Measurements from ENCODE around the gene LRRC14B. TPM values are rescaled to one million over a fixed set of nuclear protein-coding genes. Genes with fewer than 3 reads are reported as not detected.

The LRRC14B gene
- total and polyA plus RNA-seq, 8 donors = 0.05 to 0.37 TPM; not detected in 6

- no peaks in the 10 kb centered on the region for H3K4me1 ChIP-seq
- no peak for TF ChIP-seq POLR2AphosphoS5 (IDR thresholded peaks at IDR 0.05)
- no peak for DNase-seq
- peaks cover 0 to 5% (median 0%) of the 10 kb centered on the region in 4 donors for H3K36me3 ChIP-seq
- H3K27ac ChIP-seq = no peak overlapping the region
- peaks cover 0 to 16% (median 0%) of the 10 kb centered on the region in 3 donors for H3K27me3 ChIP-seq
- H3K9me3 ChIP-seq = no peaks in the 10 kb centered on the region
- 87 to 95% (median 93%) methylated on average over 18 of the region's 18 CpGs for WGBS, 5 donors
- no peak overlapping the region for H3K4me3 ChIP-seq
- intact Hi-C loops (cut with DNase I; ENCODE audit: low total_unique reads) = no loop called here
These were observed 36.5 kb upstream of the LRRC14B start for GRCh38 chr5:154826-155225.

DNA sequence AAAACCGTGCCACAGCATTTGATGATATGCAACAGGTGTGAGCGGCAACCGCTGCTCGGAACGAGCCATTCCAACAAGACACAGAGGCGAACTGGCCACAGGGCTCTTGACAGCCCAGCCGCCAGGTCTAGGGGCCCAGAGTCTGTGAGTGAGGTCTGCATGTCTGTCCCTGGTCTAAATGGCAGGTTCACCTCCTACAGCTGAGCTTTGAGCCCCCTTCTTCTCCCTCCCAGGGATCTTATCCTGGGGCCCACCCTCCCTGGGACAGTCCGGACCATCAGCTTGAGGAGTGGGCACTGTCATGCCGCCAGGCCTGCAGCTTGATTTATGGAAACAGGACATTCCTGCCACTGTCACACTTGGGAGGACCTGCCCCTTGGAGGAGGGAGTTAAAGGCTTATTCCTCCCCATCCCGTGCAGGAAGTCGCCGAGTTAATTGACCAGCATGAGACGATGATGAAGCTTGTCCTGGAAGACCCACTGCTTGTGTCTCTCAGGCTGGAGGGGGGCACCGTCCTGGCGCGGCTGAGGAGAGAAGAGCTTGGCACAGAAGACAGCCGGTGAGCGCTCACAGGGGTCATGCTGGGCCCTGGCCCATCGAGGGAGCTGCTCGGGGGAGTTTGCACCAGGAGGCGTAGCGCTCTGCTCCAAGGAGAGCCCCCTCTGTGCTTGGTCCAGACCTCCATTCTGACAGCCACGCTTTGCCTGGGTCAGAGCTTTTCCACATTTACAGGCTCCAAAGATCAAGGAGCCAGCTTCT lies 35.5 kb upstream of the LRRC14B start:
- TF ChIP-seq POLR2A (IDR thresholded peaks at IDR 0.05) (no peak), EP300 (IDR thresholded peaks at IDR 0.05) (no peak), POLR2AphosphoS5 (IDR thresholded peaks at IDR 0.05) (no peak)
- TF ChIP-seq, protein P1, sequence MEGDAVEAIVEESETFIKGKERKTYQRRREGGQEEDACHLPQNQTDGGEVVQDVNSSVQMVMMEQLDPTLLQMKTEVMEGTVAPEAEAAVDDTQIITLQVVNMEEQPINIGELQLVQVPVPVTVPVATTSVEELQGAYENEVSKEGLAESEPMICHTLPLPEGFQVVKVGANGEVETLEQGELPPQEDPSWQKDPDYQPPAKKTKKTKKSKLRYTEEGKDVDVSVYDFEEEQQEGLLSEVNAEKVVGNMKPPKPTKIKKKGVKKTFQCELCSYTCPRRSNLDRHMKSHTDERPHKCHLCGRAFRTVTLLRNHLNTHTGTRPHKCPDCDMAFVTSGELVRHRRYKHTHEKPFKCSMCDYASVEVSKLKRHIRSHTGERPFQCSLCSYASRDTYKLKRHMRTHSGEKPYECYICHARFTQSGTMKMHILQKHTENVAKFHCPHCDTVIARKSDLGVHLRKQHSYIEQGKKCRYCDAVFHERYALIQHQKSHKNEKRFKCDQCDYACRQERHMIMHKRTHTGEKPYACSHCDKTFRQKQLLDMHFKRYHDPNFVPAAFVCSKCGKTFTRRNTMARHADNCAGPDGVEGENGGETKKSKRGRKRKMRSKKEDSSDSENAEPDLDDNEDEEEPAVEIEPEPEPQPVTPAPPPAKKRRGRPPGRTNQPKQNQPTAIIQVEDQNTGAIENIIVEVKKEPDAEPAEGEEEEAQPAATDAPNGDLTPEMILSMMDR (IDR thresholded peaks at IDR 0.05) = no peak
- Histone ChIP-seq H3K4me3 (no peak overlapping the region), H3K4me1 (no peaks in the 10 kb centered on the region), H3K36me3 (peaks cover 0 to 5% (median 0%) of the 10 kb centered on the region in 4 donors), H3K27ac (no peak overlapping the region), H3K27me3 (peaks cover 0 to 20% (median 0%) of the 10 kb centered on the region in 3 donors), H3K9me3 (no peaks in the 10 kb centered on the region)
- intact Hi-C loops (cut with DNase I; ENCODE audit: low total_unique reads) = no loop called here
- no peak for DNase-seq
- 85 to 94% (median 91%) methylated on average over 18 to 23 of the region's 23 CpGs for WGBS, 5 donors

DNA sequence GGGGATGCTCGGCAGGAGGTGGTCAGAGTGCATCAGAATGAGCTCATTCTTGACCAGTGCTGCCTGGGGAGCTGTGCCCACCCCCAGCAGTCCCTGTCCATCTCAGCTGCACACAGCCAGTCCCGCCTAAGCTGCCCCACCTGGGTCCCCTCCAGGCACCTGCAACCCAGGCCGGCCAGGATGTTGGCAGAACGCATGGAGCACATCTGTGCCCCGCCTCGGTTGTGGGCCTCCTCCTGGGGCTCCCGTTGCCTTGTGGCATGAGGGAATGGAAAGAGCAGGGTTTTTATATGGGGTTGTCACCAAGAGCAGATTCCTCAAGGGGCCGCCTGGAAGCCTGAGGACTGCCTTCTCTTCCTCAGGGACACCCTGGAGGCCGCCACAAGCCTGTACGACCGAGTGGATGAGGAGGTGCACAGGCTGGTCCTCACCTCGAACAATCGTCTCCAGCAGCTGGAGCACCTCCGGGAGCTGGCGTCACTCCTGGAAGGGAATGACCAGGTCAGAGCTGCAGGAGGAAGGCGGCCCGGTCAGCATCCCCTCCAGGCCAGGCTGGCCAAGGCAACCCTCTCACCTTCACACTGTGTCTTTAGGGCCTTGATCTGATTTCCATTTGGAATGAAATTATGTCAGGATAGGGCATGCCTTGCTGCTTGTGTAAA lies 34.8 kb upstream of the LRRC14B start:
- Histone ChIP-seq H3K9me3 (no peaks in the 10 kb centered on the region), H3K4me1 (no peaks in the 10 kb centered on the region), H3K27ac (no peak overlapping the region), H3K36me3 (peaks cover 0 to 5% (median 0%) of the 10 kb centered on the region in 4 donors), H3K27me3 (peaks cover 0 to 20% (median 0%) of the 10 kb centered on the region in 3 donors), H3K4me3 (no peak overlapping the region)
- TF ChIP-seq POLR2A (IDR thresholded peaks at IDR 0.05) = no peak
- TF ChIP-seq EP300 (IDR thresholded peaks at IDR 0.05) = no peak
- TF ChIP-seq POLR2AphosphoS5 (IDR thresholded peaks at IDR 0.05) = no peak
- TF ChIP-seq, protein P1 (IDR thresholded peaks at IDR 0.05) = no peak
- intact Hi-C loops (cut with DNase I; ENCODE audit: low total_unique reads) = no loop called here
- DNase-seq = no peak
- 85 to 91% (median 88%) methylated on average over 7 to 17 of the region's 17 CpGs for WGBS, 5 donors

GRCh38 chr5:157126-157715 lies 34.1 kb upstream of the LRRC14B start:
- Histone ChIP-seq H3K27ac (no peak overlapping the region), H3K36me3 (peaks cover 0 to 5% (median 0%) of the 10 kb centered on the region in 4 donors), H3K4me1 (no peaks in the 10 kb centered on the region), H3K4me3 (no peak overlapping the region), H3K9me3 (no peaks in the 10 kb centered on the region), H3K27me3 (peaks cover 0 to 20% (median 0%) of the 10 kb centered on the region in 3 donors)
- 87 to 94% (median 91%) methylated on average over 11 to 12 of the region's 12 CpGs for WGBS, 5 donors
- intact Hi-C loops (cut with DNase I; ENCODE audit: low total_unique reads) = no loop called here
- TF ChIP-seq POLR2A (IDR thresholded peaks at IDR 0.05) (no peak), POLR2AphosphoS5 (IDR thresholded peaks at IDR 0.05) (no peak), EP300 (IDR thresholded peaks at IDR 0.05) (no peak)
- TF ChIP-seq, protein P1 (IDR thresholded peaks at IDR 0.05) = no peak
- no peak for DNase-seq
